Measurements from ENCODE around the gene CYTH3.
A peak's percentile ranks its signal among the peaks of the same experiment; 100 is the strongest.
"Not testable (repeated sequence)": the region's sequence is repeated elsewhere in the genome, so short reads cannot be mapped to it uniquely, and the experiment has no call there.

The CYTH3 gene

GRCh38 chr7:6272481-6273323 lies at the start of gene CYTH3:
Gene CYTH3, minus strand, starts transcription at chr7:6272624. Its CDS starts 117 bp downstream, at chr7:6272507.
- DNase-seq: peak; percentile 30

GRCh38 chr7:6320791-6321190 lies 48.4 kb upstream of the CYTH3 start:
- DNase-seq: no peak

GRCh38 chr7:6317797-6318438 lies 45.5 kb upstream of the CYTH3 start:
- no peak for DNase-seq

GRCh38 chr7:6316226-6316625 lies 43.8 kb upstream of the CYTH3 start:
- no peak for DNase-seq

- DNase-seq: no peak
Observed at GRCh38 chr7:6315746-6316145, 43.3 kb upstream of the CYTH3 start.

- no peak for DNase-seq
Observed at GRCh38 chr7:6310271-6310993, 38.0 kb upstream of the CYTH3 start.

GRCh38 chr7:6307762-6308161 lies 35.3 kb upstream of the CYTH3 start:
- DNase-seq: no peak

- peak; percentile 55 for DNase-seq
Observed at GRCh38 chr7:6306471-6306870, 34.0 kb upstream of the CYTH3 start.

GRCh38 chr7:6305330-6305729 lies 32.9 kb upstream of the CYTH3 start:
- no peak for DNase-seq

GRCh38 chr7:6301446-6301845 lies 29.0 kb upstream of the CYTH3 start:
- DNase-seq: not testable (repeated sequence)

- no peak for DNase-seq
Observed at GRCh38 chr7:6299774-6300173, 27.4 kb upstream of the CYTH3 start.

- DNase-seq: no peak
Observed at GRCh38 chr7:6294839-6295238, 22.4 kb upstream of the CYTH3 start.

- DNase-seq: no peak
Observed at GRCh38 chr7:6293202-6293601, 20.8 kb upstream of the CYTH3 start.

- DNase-seq: not testable (repeated sequence)
Observed at GRCh38 chr7:6291941-6292340, 19.5 kb upstream of the CYTH3 start.

- no peak for DNase-seq
Observed at GRCh38 chr7:6291531-6291930, 19.1 kb upstream of the CYTH3 start.

GRCh38 chr7:6290319-6290741 lies 17.9 kb upstream of the CYTH3 start:
- DNase-seq: no peak

- DNase-seq: no peak
Observed at GRCh38 chr7:6288270-6288860, 15.9 kb upstream of the CYTH3 start.

- DNase-seq: no peak
Observed at GRCh38 chr7:6286486-6286885, 14.1 kb upstream of the CYTH3 start.

GRCh38 chr7:6284461-6285360 lies 12.3 kb upstream of the CYTH3 start:
- no peak for DNase-seq

GRCh38 chr7:6284055-6284400 lies 11.6 kb upstream of the CYTH3 start:
- DNase-seq: no peak

- DNase-seq: not testable (repeated sequence)
Observed at GRCh38 chr7:6283391-6284054, 11.1 kb upstream of the CYTH3 start.

- no peak for DNase-seq
Observed at GRCh38 chr7:6279937-6280336, 7.5 kb upstream of the CYTH3 start.
